Fibroblast of lung (primary cell): ENCODE measurements around the gene OSBPL1A. TPM values are rescaled to one million over a fixed set of nuclear protein-coding genes. Genes with fewer than 3 reads are reported as not detected.

Source experiments
- DNase-seq, 2 donors: peaks; one replicate each; pipeline versions ENCODE4 v3.0.0 to v3.0.0-alpha.2; 2010; ENCODE audit warnings: low read depth in 2 of 2
- H2AFZ ChIP-seq: 2 replicates; pipeline ENCODE4 v1.5.1; 2012; ENCODE audit warnings: low read length, control low read depth, inconsistent platforms
- H3K27ac ChIP-seq: 2 replicates; pipeline ENCODE4 v1.5.1; 2011; ENCODE audit warnings: low read length, control low read depth; ENCODE audit not compliant: insufficient read depth
- H3K27me3 ChIP-seq: 2 replicates; pipeline ENCODE4 v1.5.1; 2011; ENCODE audit warnings: mild to moderate bottlenecking, low read length; ENCODE audit not compliant: control insufficient read depth, insufficient read depth
- H3K36me3 ChIP-seq: 2 replicates; pipeline ENCODE4 v1.5.1; 2011; ENCODE audit warnings: low read length; ENCODE audit not compliant: control insufficient read depth, insufficient read depth
- H3K4me1 ChIP-seq: 2 replicates; pipeline ENCODE4 v1.5.1; 2011; ENCODE audit warnings: low read length; ENCODE audit not compliant: control insufficient read depth, insufficient read depth; ENCODE audit errors: extremely low read depth
- H3K4me2 ChIP-seq: 2 replicates; pipeline ENCODE4 v1.5.1; 2011; ENCODE audit warnings: low read length, control low read depth; ENCODE audit not compliant: insufficient read depth; ENCODE audit errors: extremely low read depth
- H3K4me3 ChIP-seq, 4 experiments: fragments of 200-600 bp in 1 of 4; sonication (generic) in 1 of 4; replicated peaks in 1 of 4; 2 replicates each; pipeline ENCODE4 v1.5.1; 2011 to 2016; ENCODE audit warnings: low read length in 4 of 4, low read depth in 3 of 4, mild to moderate bottlenecking in 3 of 4, control low read depth in 2 of 4, inconsistent platforms in 1 of 4, mixed read lengths in 1 of 4; ENCODE audit not compliant: insufficient read depth in 1 of 4; ENCODE audit errors: control extremely low read depth in 1 of 4
- H3K79me2 ChIP-seq: 2 replicates; pipeline ENCODE4 v1.5.1; 2012; ENCODE audit warnings: mild to moderate bottlenecking, low read length, inconsistent platforms; ENCODE audit not compliant: control insufficient read depth, insufficient read depth
- H3K9ac ChIP-seq: 2 replicates; pipeline ENCODE4 v1.5.1; 2011; ENCODE audit warnings: mild to moderate bottlenecking, low read length, control low read depth; ENCODE audit not compliant: insufficient read depth
- H3K9me3 ChIP-seq: 2 replicates; pipeline ENCODE4 v1.5.1; 2012; ENCODE audit warnings: low read depth, low read length; ENCODE audit not compliant: control insufficient read depth, insufficient read depth
- H4K20me1 ChIP-seq: 2 replicates; pipeline ENCODE4 v1.5.1; 2011; ENCODE audit warnings: low read length; ENCODE audit not compliant: control insufficient read depth, insufficient read depth; ENCODE audit errors: extremely low read depth
- CTCF ChIP-seq, 2 donors: IDR thresholded peaks in 1 of 2; conservative IDR thresholded peaks in 1 of 2; 1 replicate in 1 of 2; 2 replicates in 1 of 2; pipeline ENCODE4 v1.5.1; 2011 to 2012; ENCODE audit warnings: low read length in 2 of 2, control low read depth in 1 of 2, inconsistent platforms in 1 of 2, low read depth in 1 of 2, mild to moderate bottlenecking in 1 of 2
- EZH2 ChIP-seq: IDR thresholded peaks from 2 replicates; pipeline ENCODE4 v1.5.1; 2012; ENCODE audit warnings: low read length, control low read depth, mild to moderate bottlenecking; ENCODE audit errors: missing control alignments
- polyA plus RNA-seq, 2 donors: library from polyadenylated mRNA; depleted of rRNA in 1 of 2; stranded (reverse) in 1 of 2; unstranded in 1 of 2; fragments of >200 nt; gene quantifications; 2 replicates each; pipeline ENCODE4 v1.2.1, GENCODE V29; 2011 to 2012; ENCODE audit warnings: missing spikeins in 1 of 2
- total RNA-seq: library from RNA; depleted of rRNA; stranded (reverse); fragments of >200 nt; gene quantifications from 2 replicates; pipeline ENCODE4 v1.2.1, GENCODE V29; 2014

Gene OSBPL1A
- total and polyA plus RNA-seq, 2 donors (not counting 1 experiment from before 2014, with no cell fraction given), result 67.5 to 73.3 TPM

- no peaks in the 10 kb centered on the region for H3K79me2 ChIP-seq
- H3K36me3 ChIP-seq, result no peaks in the 10 kb centered on the region
- H3K27ac ChIP-seq, result no peak overlapping the region
- no peaks in the 10 kb centered on the region for H3K9me3 ChIP-seq
- H3K4me3 ChIP-seq, result no peak overlapping the region
- H3K27me3 ChIP-seq, result no peaks in the 10 kb centered on the region
- H2AFZ ChIP-seq, result no peak overlapping the region
- DNase-seq, result no peak
- H4K20me1 ChIP-seq, result no peaks in the 10 kb centered on the region
- no peak for TF ChIP-seq CTCF (conservative IDR thresholded peaks at IDR 0.05 in 1 of 2, IDR thresholded peaks at IDR 0.05 in 1 of 2; ENCODE audit: low read depth in 1 of 2, low read length in 2 of 2)
- no peak overlapping the region for H3K9ac ChIP-seq
- H3K4me1 ChIP-seq, result no peaks in the 10 kb centered on the region
- H3K4me2 ChIP-seq, result no peak overlapping the region
Measured at GRCh38 chr18:24120676-24121075, 276.9 kb downstream of the OSBPL1A start.

- no peak overlapping the region for H3K9ac ChIP-seq
- H3K27me3 ChIP-seq, result no peaks in the 10 kb centered on the region
- no peak overlapping the region for H2AFZ ChIP-seq
- peak; percentile 56 to 77 for DNase-seq
- H3K79me2 ChIP-seq, result no peaks in the 10 kb centered on the region
- no peaks in the 10 kb centered on the region for H3K36me3 ChIP-seq
- TF ChIP-seq EZH2 (no peak), CTCF (conservative IDR thresholded peaks at IDR 0.05 in 1 of 2, IDR thresholded peaks at IDR 0.05 in 1 of 2; ENCODE audit: low read depth in 1 of 2, low read length in 2 of 2) (peak; percentile 69 to 75)
- H3K4me3 ChIP-seq, result no peak overlapping the region
- H3K27ac ChIP-seq, result no peak overlapping the region
- no peaks in the 10 kb centered on the region for H3K4me1 ChIP-seq
- no peaks in the 10 kb centered on the region for H3K9me3 ChIP-seq
- no peaks in the 10 kb centered on the region for H4K20me1 ChIP-seq
- no peak overlapping the region for H3K4me2 ChIP-seq
Measured at GRCh38 chr18:24118750-24119577, 278.7 kb downstream of the OSBPL1A start.

DNA sequence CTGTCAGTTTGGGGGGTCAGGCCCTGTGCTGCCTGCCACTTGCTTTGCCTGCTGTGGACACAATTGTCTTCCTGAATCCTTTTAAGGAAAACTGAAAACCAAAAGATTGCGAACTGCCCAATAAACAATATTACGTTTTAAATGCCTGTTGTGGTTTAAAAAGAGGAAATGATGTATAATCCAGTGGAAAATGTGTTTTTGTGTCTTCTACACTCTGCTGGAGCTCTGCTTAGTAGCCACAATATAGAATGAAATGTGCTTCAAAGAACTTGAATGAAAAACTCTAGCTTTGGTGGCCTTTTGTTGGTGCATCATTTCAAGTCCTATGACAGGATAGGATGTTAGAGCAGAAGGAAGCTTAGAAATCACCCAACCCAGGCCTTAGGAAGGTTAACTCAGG, 282.0 kb downstream of the OSBPL1A start:
- Histone ChIP-seq H3K9ac (no peak overlapping the region), H3K9me3 (no peaks in the 10 kb centered on the region), H3K36me3 (no peaks in the 10 kb centered on the region), H3K4me2 (no peak overlapping the region), H3K4me3 (no peak overlapping the region), H4K20me1 (no peaks in the 10 kb centered on the region), H2AFZ (no peak overlapping the region), H3K27me3 (no peaks in the 10 kb centered on the region), H3K4me1 (peaks cover 6% of the 10 kb centered on the region), H3K27ac (no peak overlapping the region), H3K79me2 (no peaks in the 10 kb centered on the region)
- TF ChIP-seq CTCF (conservative IDR thresholded peaks at IDR 0.05 in 1 of 2, IDR thresholded peaks at IDR 0.05 in 1 of 2; ENCODE audit: low read depth in 1 of 2, low read length in 2 of 2) (no peak), EZH2 (no peak)
- no peak for DNase-seq
